ENCODE results near the gene ROPN1L. TPM values are rescaled to one million over a fixed set of nuclear protein-coding genes. Genes with fewer than 3 reads are reported as not detected.

Gene ROPN1L
- total RNA-seq, 3 donors from 2014 or later = not detected

GRCh38 chr5:10503997-10504793 lies 62.5 kb downstream of the ROPN1L start:
- Histone ChIP-seq H3K4me1 (ENCODE audit: low read depth) (no peaks in the 10 kb centered on the region), H3K36me3 (ENCODE audit: low read depth) (no peaks in the 10 kb centered on the region), H3K4me3 (no peak overlapping the region), H3K9me3 (no peaks in the 10 kb centered on the region)
- intact Hi-C loops (cut with DNase I, micrococcal nuclease) = no loop called here
- DNase-seq (no peak), ATAC-seq (no peak)
- TF ChIP-seq, protein P1, sequence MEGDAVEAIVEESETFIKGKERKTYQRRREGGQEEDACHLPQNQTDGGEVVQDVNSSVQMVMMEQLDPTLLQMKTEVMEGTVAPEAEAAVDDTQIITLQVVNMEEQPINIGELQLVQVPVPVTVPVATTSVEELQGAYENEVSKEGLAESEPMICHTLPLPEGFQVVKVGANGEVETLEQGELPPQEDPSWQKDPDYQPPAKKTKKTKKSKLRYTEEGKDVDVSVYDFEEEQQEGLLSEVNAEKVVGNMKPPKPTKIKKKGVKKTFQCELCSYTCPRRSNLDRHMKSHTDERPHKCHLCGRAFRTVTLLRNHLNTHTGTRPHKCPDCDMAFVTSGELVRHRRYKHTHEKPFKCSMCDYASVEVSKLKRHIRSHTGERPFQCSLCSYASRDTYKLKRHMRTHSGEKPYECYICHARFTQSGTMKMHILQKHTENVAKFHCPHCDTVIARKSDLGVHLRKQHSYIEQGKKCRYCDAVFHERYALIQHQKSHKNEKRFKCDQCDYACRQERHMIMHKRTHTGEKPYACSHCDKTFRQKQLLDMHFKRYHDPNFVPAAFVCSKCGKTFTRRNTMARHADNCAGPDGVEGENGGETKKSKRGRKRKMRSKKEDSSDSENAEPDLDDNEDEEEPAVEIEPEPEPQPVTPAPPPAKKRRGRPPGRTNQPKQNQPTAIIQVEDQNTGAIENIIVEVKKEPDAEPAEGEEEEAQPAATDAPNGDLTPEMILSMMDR (IDR thresholded peaks at IDR 0.05) = no peak

GRCh38 chr5:10505517-10506095 lies 63.9 kb downstream of the ROPN1L start:
- no peak overlapping the region for H3K4me3 ChIP-seq
- H3K4me1 ChIP-seq (ENCODE audit: low read depth) = no peaks in the 10 kb centered on the region
- DNase-seq (no peak), ATAC-seq (peak; percentile 52)
- no peaks in the 10 kb centered on the region for H3K36me3 ChIP-seq (ENCODE audit: low read depth)
- intact Hi-C loops (cut with DNase I, micrococcal nuclease) = no loop called here
- TF ChIP-seq, protein P1 (IDR thresholded peaks at IDR 0.05) = no peak
- no peaks in the 10 kb centered on the region for H3K9me3 ChIP-seq

DNA sequence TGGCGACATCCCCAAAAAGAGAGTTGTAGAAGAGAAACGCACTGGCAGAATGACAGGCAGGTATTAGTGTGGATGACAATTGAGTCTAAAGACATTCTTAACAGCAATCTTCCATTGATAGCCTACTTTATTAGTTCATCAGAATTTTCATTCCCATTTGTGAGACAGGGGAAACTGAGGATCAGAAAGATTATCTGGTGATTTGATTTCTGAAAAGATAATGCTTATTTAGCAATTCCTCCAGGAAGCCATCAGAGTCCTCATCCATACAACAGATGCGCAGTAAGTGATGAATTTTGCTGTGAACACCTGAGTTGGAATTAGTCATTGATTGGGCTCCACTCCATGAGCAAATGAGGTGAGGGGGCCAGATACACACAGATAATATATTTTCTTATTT lies 64.9 kb downstream of the ROPN1L start:
- no peak for ATAC-seq
- intact Hi-C loops (cut with DNase I, micrococcal nuclease) = no loop called here

GRCh38 chr5:10507575-10508096 lies 66.0 kb downstream of the ROPN1L start:
- Histone ChIP-seq H3K4me3 (no peak overlapping the region), H3K4me1 (ENCODE audit: low read depth) (no peaks in the 10 kb centered on the region), H3K36me3 (ENCODE audit: low read depth) (no peaks in the 10 kb centered on the region), H3K9me3 (no peaks in the 10 kb centered on the region)
- TF ChIP-seq, protein P1 (IDR thresholded peaks at IDR 0.05) = no peak
- DNase-seq (no peak), ATAC-seq (peak; percentile 18)
- intact Hi-C loops (cut with DNase I, micrococcal nuclease) = no loop called here

More for the DNA sequence above, 64.9 kb downstream of the ROPN1L start:
- no peaks in the 10 kb centered on the region for H3K9me3 ChIP-seq
- no peaks in the 10 kb centered on the region for H3K36me3 ChIP-seq (ENCODE audit: low read depth)
- no peak for DNase-seq
- TF ChIP-seq, protein P1 (IDR thresholded peaks at IDR 0.05) = no peak
- H3K4me3 ChIP-seq = no peak overlapping the region
- H3K4me1 ChIP-seq (ENCODE audit: low read depth) = no peaks in the 10 kb centered on the region

- Histone ChIP-seq H3K9me3 (no peaks in the 10 kb centered on the region), H3K36me3 (ENCODE audit: low read depth) (no peaks in the 10 kb centered on the region), H3K4me3 (no peak overlapping the region), H3K4me1 (ENCODE audit: low read depth) (no peaks in the 10 kb centered on the region)
- TF ChIP-seq, protein P1 (IDR thresholded peaks at IDR 0.05) = no peak
- no peak for ATAC-seq
- no peak for DNase-seq
- intact Hi-C loops (cut with DNase I, micrococcal nuclease) = no loop called here
Measured at GRCh38 chr5:10509575-10509974, 67.9 kb downstream of the ROPN1L start.

Measured in mucosa of descending colon (tissue), 3 donors.